Gastroesophageal sphincter (tissue), 4 donors: ENCODE data around the gene AP2S1. TPM values are rescaled to one million over a fixed set of nuclear protein-coding genes. Genes with fewer than 3 reads are reported as not detected.
"Not testable (repeated sequence)": the region's sequence is repeated elsewhere in the genome, so short reads cannot be mapped to it uniquely, and the experiment has no call there.

Source experiments
- ATAC-seq: fragments of 150-250 bp; one replicate; pipeline ENCODE4 v1.9.1; 2016; ENCODE audit warnings: mild to moderate bottlenecking, moderate library complexity
- H3K27ac ChIP-seq, 4 donors: fragments of 200-600 bp; sonication (generic) in 3 of 4; 1 replicate in 3 of 4; 2 replicates in 1 of 4; pipeline ENCODE4 v1.5.1; 2016 to 2019
- H3K27me3 ChIP-seq: fragments of 200-600 bp; sonication (generic); one replicate; pipeline ENCODE4 v1.5.1; 2019
- H3K36me3 ChIP-seq, 2 donors: fragments of 200-600 bp; sonication (generic); one replicate each; pipeline ENCODE4 v1.5.1; 2019; ENCODE audit warnings: control low read depth in 1 of 2
- H3K4me1 ChIP-seq, 3 donors: fragments of 200-600 bp; sonication (generic); 1 replicate in 2 of 3; 2 replicates in 1 of 3; pipeline ENCODE4 v1.5.1; 2016 to 2019; ENCODE audit warnings: control low read depth in 2 of 3
- H3K4me3 ChIP-seq, 2 donors: fragments of 200-600 bp; sonication (generic); one replicate each; pipeline ENCODE4 v1.5.1; 2019; ENCODE audit warnings: mild to moderate bottlenecking in 1 of 2, moderate library complexity in 1 of 2
- H3K9me3 ChIP-seq, 3 donors: fragments of 200-600 bp; sonication (generic); one replicate each; pipeline ENCODE4 v1.5.1; 2017 to 2019; ENCODE audit warnings: control low read depth in 2 of 3
- CTCF ChIP-seq, 4 experiments: fragments of 200-600 bp in 2 of 4; fragments of 450-650 bp in 2 of 4; sonication (generic) in 1 of 4; IDR thresholded peaks; one replicate each; pipeline ENCODE4 v1.5.1; 2017 to 2019; ENCODE audit warnings: antibody characterized with exemption in 4 of 4, mild to moderate bottlenecking in 2 of 4, moderate library complexity in 2 of 4
- EP300 ChIP-seq: sonication (generic); formaldehyde crosslinking; IDR thresholded peaks from one replicate; pipeline ENCODE4 v1.6.1; 2017; ENCODE audit warnings: antibody characterized with exemption, mild to moderate bottlenecking
- POLR2A ChIP-seq, 2 donors: fragments of 450-650 bp; IDR thresholded peaks; one replicate each; pipeline ENCODE4 v1.6.1; 2017; ENCODE audit warnings: antibody characterized with exemption in 2 of 2, mild to moderate bottlenecking in 2 of 2, moderate library complexity in 1 of 2
- POLR2AphosphoS5 ChIP-seq: sonication (generic); formaldehyde crosslinking; IDR thresholded peaks from one replicate; pipeline ENCODE4 v1.6.1; 2017; ENCODE audit warnings: antibody characterized with exemption
- WGBS, 2 donors: methylation state at CpG; one replicate each; pipeline ENCODE4 v1.1.5; 2018; ENCODE audit warnings: low coverage in 1 of 2; 5-methylcytosine and 5-hydroxymethylcytosine counted together
- total RNA-seq, 4 donors: library from RNA; depleted of rRNA; stranded (reverse); fragments of >200 nt; gene quantifications; one replicate each; pipeline ENCODE4 v1.1.0, GENCODE V29; 2016

Gene AP2S1
- total RNA-seq, 4 donors from 2014 or later, result 40.6 to 76.2 (median 66.5) TPM

- no peaks in the 10 kb centered on the region for H3K27me3 ChIP-seq
- H3K4me1 ChIP-seq, result peaks cover 6 to 69% (median 28%) of the 10 kb centered on the region in 3 donors
- peak; percentile 23 for TF ChIP-seq POLR2AphosphoS5
- TF ChIP-seq EP300, result no peak
- TF ChIP-seq CTCF (IDR thresholded peaks at IDR 0.05), result peak in 3 of 4 experiments; percentile 5 to 39 (median 20)
- TF ChIP-seq POLR2A (IDR thresholded peaks at IDR 0.05), result peak; percentile 75 to 78
- peak; percentile 90 for ATAC-seq
- H3K9me3 ChIP-seq, result no peaks in the 10 kb centered on the region
- 0 to 1% methylated on average over 8 to 12 of the region's 89 CpGs for WGBS, 2 donors
- peak overlapping the region; percentile 65 to 98 for H3K4me3 ChIP-seq
- peak overlapping the region; percentile 93 to 100 (median 98) for H3K27ac ChIP-seq
- no peaks in the 10 kb centered on the region for H3K36me3 ChIP-seq
Observed at GRCh38 chr19:46860125-46860845, 9.6 kb upstream of the AP2S1 start.

- WGBS, 2 donors, result 13 to 22% methylated on average over 7 to 15 of the region's 18 CpGs
- Histone ChIP-seq H3K9me3 (no peaks in the 10 kb centered on the region), H3K27ac (peak overlapping the region in 3 of 4 donors; percentile 97 to 100 (median 100)), H3K4me3 (peak overlapping the region in 1 of 2 donors; percentile 98), H3K4me1 (peaks cover 6 to 63% (median 24%) of the 10 kb centered on the region in 3 donors), H3K27me3 (no peaks in the 10 kb centered on the region), H3K36me3 (no peaks in the 10 kb centered on the region)
- peak; percentile 0 for ATAC-seq
- no peak for TF ChIP-seq CTCF (IDR thresholded peaks at IDR 0.05)
- no peak for TF ChIP-seq POLR2A (IDR thresholded peaks at IDR 0.05)
- TF ChIP-seq POLR2AphosphoS5, result no peak
- TF ChIP-seq EP300, result no peak
Observed at GRCh38 chr19:46859637-46860124, 9.0 kb upstream of the AP2S1 start.

GRCh38 chr19:46856062-46857022 lies 5.7 kb upstream of the AP2S1 start:
- Histone ChIP-seq H3K4me1 (peaks cover 0 to 30% (median 9%) of the 10 kb centered on the region in 3 donors), H3K9me3 (no peaks in the 10 kb centered on the region), H3K36me3 (no peaks in the 10 kb centered on the region), H3K27me3 (no peaks in the 10 kb centered on the region), H3K27ac (peak overlapping the region; percentile 4 to 84 (median 78)), H3K4me3 (peak overlapping the region in 1 of 2 donors; percentile 47)
- TF ChIP-seq CTCF (IDR thresholded peaks at IDR 0.05) (peak in 3 of 4 experiments; percentile 85 to 88 (median 86)), EP300 (no peak), POLR2AphosphoS5 (peak; percentile 60), POLR2A (IDR thresholded peaks at IDR 0.05) (no peak)
- peak; percentile 79 for ATAC-seq
- WGBS, 2 donors, result 2 to 6% methylated on average over 13 to 30 of the region's 41 CpGs

GRCh38 chr19:46854698-46855097 lies 4.1 kb upstream of the AP2S1 start:
- 74% methylated on average over 7 of the region's 13 CpGs; no CpG with 5 or more reads in 1 of the 2 donors for WGBS, 2 donors
- H3K4me3 ChIP-seq, result not testable (repeated sequence)

GRCh38 chr19:46852830-46853229 lies 2.2 kb upstream of the AP2S1 start:
- Histone ChIP-seq H3K36me3 (peaks cover 0 to 3% of the 10 kb centered on the region in 2 donors), H3K4me3 (no peak overlapping the region), H3K9me3 (no peaks in the 10 kb centered on the region), H3K4me1 (peaks cover 0 to 41% (median 14%) of the 10 kb centered on the region in 3 donors), H3K27me3 (no peaks in the 10 kb centered on the region), H3K27ac (no peak overlapping the region)
- WGBS, 2 donors, result 43 to 78% methylated on average over 1 of the region's 1 CpG
- no peak for TF ChIP-seq POLR2A (IDR thresholded peaks at IDR 0.05)
- TF ChIP-seq POLR2AphosphoS5, result no peak
- TF ChIP-seq EP300, result no peak
- TF ChIP-seq CTCF (IDR thresholded peaks at IDR 0.05), result no peak
- no peak for ATAC-seq

More at GRCh38 chr19:46854698-46855097, 4.1 kb upstream of the AP2S1 start:
- not testable (repeated sequence) for H3K27me3 ChIP-seq, H3K27ac ChIP-seq, H3K9me3 ChIP-seq, H3K36me3 ChIP-seq, ATAC-seq
- H3K4me1 ChIP-seq, result peaks cover 0 to 30% (median 10%) of the 10 kb centered on the region in 3 donors
